Measurements from ENCODE around the gene HES3. TPM values are rescaled to one million over a fixed set of nuclear protein-coding genes. Genes with fewer than 3 reads are reported as not detected.

HES3 gene
- total RNA-seq, 1 experiment from 2014 or later: not detected

- H3K9ac ChIP-seq (ENCODE audit: low read length): no peak overlapping the region
- H3K4me2 ChIP-seq (ENCODE audit: low read length): no peak overlapping the region
- ChIA-PET RAD21 (ENCODE audit: low non-redundant PET in 1 of 2, low total read pairs in 2 of 2, uncharacterized antibody in 2 of 2, unreplicated experiment in 2 of 2) (no interaction called here), POLR2A (no interaction called here), CTCF (no interaction called here)
- peaks cover 4 to 10% of the 10 kb centered on the region in 2 experiments; a peak in 2 of 4 replicates for H3K4me1 ChIP-seq (ENCODE audit: control insufficient read depth in 1 of 2, insufficient read depth in 2 of 2, low read length in 2 of 2)
- no peaks in the 10 kb centered on the region for H3K9me2 ChIP-seq (ENCODE audit: insufficient read depth)
- no peak overlapping the region for H3K27ac ChIP-seq (ENCODE audit: low read depth, low read length)
- H2AFZ ChIP-seq (ENCODE audit: low read depth, low read length, poor library complexity, severe bottlenecking): no peak overlapping the region
- H3K36me3 ChIP-seq (ENCODE audit: control insufficient read depth in 1 of 2, insufficient read depth in 2 of 2, low read length in 2 of 2): no peaks in the 10 kb centered on the region; a peak in 1 of 4 replicates
- H3K79me2 ChIP-seq (ENCODE audit: insufficient read depth, low read length): no peaks in the 10 kb centered on the region
- TF ChIP-seq EZH2 (IDR thresholded peaks at IDR 0.05): no peak
- TF ChIP-seq YY1 (IDR thresholded peaks at IDR 0.05; ENCODE audit: extremely low read depth, insufficient replicate concordance, low read depth, low read length): no peak
- no peak for TF ChIP-seq FOSL1 (IDR thresholded peaks at IDR 0.05; ENCODE audit: low read depth)
- no peak for TF ChIP-seq REST (IDR thresholded peaks at IDR 0.05; ENCODE audit: low read depth)
- TF ChIP-seq EGR1 (IDR thresholded peaks at IDR 0.05; ENCODE audit: low read depth): no peak
- no peak for TF ChIP-seq ATF3 (IDR thresholded peaks at IDR 0.05)
- TF ChIP-seq EZH2phosphoT487 (IDR thresholded peaks at IDR 0.05; ENCODE audit: borderline replicate concordance): no peak
- TF ChIP-seq CEBPB (IDR thresholded peaks at IDR 0.05; ENCODE audit: low read depth): no peak
- TF ChIP-seq SIN3A (IDR thresholded peaks at IDR 0.05; ENCODE audit: low read depth): no peak
- no peak for TF ChIP-seq JUND (IDR thresholded peaks at IDR 0.05)
- TF ChIP-seq ELF1 (IDR thresholded peaks at IDR 0.05; ENCODE audit: borderline replicate concordance, low read depth): no peak
- TF ChIP-seq CTCF (IDR thresholded peaks at IDR 0.05 in 2 of 3, conservative IDR thresholded peaks at IDR 0.05 in 1 of 3; ENCODE audit: borderline replicate concordance in 1 of 3, insufficient read depth in 1 of 3, low read depth in 2 of 3, low read length in 2 of 3): no peak
- TF ChIP-seq SRF (IDR thresholded peaks at IDR 0.05; ENCODE audit: low read depth): no peak
- DNase-seq (ENCODE audit: low read depth, low spot score) (no peak), ATAC-seq (no peak)
- no peak overlapping the region for H3K4me3 ChIP-seq (replicated peaks in 1 of 2; ENCODE audit: low read depth in 1 of 2, low read length in 2 of 2)
- no peaks in the 10 kb centered on the region for H4K20me1 ChIP-seq (ENCODE audit: insufficient read depth)
- H3K9me3 ChIP-seq (ENCODE audit: control insufficient read depth in 1 of 2, insufficient read depth in 1 of 2, low read depth in 1 of 2, low read length in 2 of 2): no peaks in the 10 kb centered on the region
- intact Hi-C loops (cut with micrococcal nuclease): no loop called here
- no peaks in the 10 kb centered on the region for H3K27me3 ChIP-seq (ENCODE audit: insufficient read depth, low read length)
- BruUV-seq (replicated peaks): no TSS peak
Observed at GRCh38 chr1:6265151-6265550, 21.2 kb downstream of the HES3 start.
